ENCODE results near the gene SYTL3. TPM values are rescaled to one million over a fixed set of nuclear protein-coding genes. Genes with fewer than 3 reads are reported as not detected.

Gene SYTL3
- polyA plus RNA-seq, 1 of the 3 experiments (the other 2 are of a cell fraction): 2.3 TPM

DNA sequence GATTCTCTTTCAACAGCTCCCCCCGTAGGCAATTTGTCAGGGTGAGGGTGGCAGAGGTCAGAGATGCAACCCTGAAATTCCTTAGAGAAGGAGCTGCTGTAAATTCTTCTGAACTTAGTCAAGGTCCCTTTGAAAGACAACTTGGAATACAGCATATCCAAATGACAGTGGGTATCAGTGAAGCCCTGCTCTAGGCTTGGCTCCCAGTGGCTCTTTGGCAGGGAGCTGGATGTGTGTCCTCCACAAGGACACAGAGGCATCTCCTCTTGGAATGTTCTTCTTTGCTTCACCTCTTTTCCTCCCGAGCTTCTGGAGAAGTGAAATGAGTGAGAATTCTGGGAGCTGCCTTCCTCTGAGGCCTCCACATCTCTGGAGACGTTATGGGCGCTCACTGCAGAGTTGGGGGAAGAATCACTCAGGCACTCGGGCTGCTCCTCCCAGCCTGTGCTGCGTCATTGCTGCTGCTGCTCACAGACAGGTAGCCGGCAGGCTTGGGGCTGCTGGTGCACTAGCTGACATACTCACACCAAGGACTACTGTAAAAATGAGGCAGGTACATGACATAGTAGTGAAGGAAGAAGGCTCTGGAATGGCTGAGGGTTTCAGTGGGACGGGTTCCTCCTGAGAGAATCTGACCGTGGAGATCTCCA is 39.4 kb upstream of the SYTL3 start:
- Histone ChIP-seq H4K20me1 (ENCODE audit: insufficient read depth) (no peaks in the 10 kb centered on the region), H2AFZ (ENCODE audit: low read depth) (no peak overlapping the region), H3K4me2 (no peak overlapping the region), H3K79me2 (ENCODE audit: insufficient read depth) (no peaks in the 10 kb centered on the region; the same call in 1 of the 2 replicates), H3K9me2 (no peaks in the 10 kb centered on the region), H3K27me3 (ENCODE audit: insufficient read depth) (no peaks in the 10 kb centered on the region), H3K36me3 (replicated peaks in 1 of 2; ENCODE audit: control insufficient read depth in 1 of 2, insufficient read depth in 2 of 2, low read length in 1 of 2) (peaks cover 58 to 63% of the 10 kb centered on the region in 2 experiments), H3K4me3 (ENCODE audit: low read depth in 2 of 2, low read length in 1 of 2) (no peak overlapping the region), H3F3A (replicated peaks; ENCODE audit: insufficient read depth) (no peaks in the 10 kb centered on the region), H3K4me1 (ENCODE audit: control insufficient read depth in 1 of 2, insufficient read depth in 2 of 2, low read depth in 1 of 2, low read length in 1 of 2) (peaks cover 0 to 14% of the 10 kb centered on the region in 2 experiments; a peak in 2 of 4 replicates), H3K27ac (ENCODE audit: low read depth in 2 of 2, low read length in 1 of 2) (no peak overlapping the region), H3K9ac (no peak overlapping the region), H3K9me3 (no peaks in the 10 kb centered on the region)
- TF ChIP-seq POLR2AphosphoS5 (IDR thresholded peaks at IDR 0.05; ENCODE audit: low read depth, low read length) (no peak), JUND (IDR thresholded peaks at IDR 0.05) (no peak), CHD2 (IDR thresholded peaks at IDR 0.05; ENCODE audit: low read length, partially characterized antibody) (no peak)
- TF ChIP-seq, protein P1, sequence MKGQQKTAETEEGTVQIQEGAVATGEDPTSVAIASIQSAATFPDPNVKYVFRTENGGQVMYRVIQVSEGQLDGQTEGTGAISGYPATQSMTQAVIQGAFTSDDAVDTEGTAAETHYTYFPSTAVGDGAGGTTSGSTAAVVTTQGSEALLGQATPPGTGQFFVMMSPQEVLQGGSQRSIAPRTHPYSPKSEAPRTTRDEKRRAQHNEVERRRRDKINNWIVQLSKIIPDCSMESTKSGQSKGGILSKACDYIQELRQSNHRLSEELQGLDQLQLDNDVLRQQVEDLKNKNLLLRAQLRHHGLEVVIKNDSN (IDR thresholded peaks at IDR 0.05; ENCODE audit: borderline replicate concordance, low read depth): no peak
- TF ChIP-seq, protein P2, sequence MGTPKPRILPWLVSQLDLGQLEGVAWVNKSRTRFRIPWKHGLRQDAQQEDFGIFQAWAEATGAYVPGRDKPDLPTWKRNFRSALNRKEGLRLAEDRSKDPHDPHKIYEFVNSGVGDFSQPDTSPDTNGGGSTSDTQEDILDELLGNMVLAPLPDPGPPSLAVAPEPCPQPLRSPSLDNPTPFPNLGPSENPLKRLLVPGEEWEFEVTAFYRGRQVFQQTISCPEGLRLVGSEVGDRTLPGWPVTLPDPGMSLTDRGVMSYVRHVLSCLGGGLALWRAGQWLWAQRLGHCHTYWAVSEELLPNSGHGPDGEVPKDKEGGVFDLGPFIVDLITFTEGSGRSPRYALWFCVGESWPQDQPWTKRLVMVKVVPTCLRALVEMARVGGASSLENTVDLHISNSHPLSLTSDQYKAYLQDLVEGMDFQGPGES (IDR thresholded peaks at IDR 0.05; ENCODE audit: low read depth, low read length): no peak
- ChIA-PET POLR2A (no interaction called here), CTCF (interaction anchor here (0.8 to 1.0 kb wide), 4 partner anchors 11 to 407 kb away, joined by 3 to 4 read pairs (median 3); no protein-coding TSS in a partner anchor)
- DNase-seq: no peak
- WGBS (ENCODE audit: low lambda C conversion rate): 76% methylated on average over 7 of the region's 9 CpGs

DNA sequence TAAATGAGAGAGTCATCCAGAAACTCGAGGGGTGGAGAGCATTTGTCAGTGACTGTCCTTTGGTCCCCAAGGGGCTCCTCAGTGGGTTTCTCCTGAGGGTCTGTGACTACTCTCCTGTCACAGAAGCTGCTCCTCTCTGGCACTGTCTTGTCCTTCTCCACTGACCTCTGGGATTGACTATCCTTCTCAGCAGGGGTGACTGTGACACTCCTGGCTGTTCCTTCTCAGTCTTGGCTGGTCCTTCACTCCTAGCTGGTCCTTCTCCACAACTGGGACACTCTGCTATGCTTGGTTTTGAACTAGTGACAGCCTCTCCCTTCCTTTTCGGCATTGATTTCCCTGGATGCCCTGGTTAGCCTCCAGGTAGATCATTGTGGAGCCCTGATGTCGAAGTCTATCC is 38.8 kb upstream of the SYTL3 start:
- Histone ChIP-seq H3K27me3 (ENCODE audit: insufficient read depth) (no peaks in the 10 kb centered on the region), H3K9me3 (peaks cover 4% of the 10 kb centered on the region; the same call in 1 of the 2 replicates), H3K36me3 (replicated peaks in 1 of 2; ENCODE audit: control insufficient read depth in 1 of 2, insufficient read depth in 2 of 2, low read length in 1 of 2) (peaks cover 57 to 60% of the 10 kb centered on the region in 2 experiments), H3F3A (replicated peaks; ENCODE audit: insufficient read depth) (no peaks in the 10 kb centered on the region), H3K4me2 (no peak overlapping the region), H3K27ac (ENCODE audit: low read depth in 2 of 2, low read length in 1 of 2) (no peak overlapping the region), H3K4me1 (ENCODE audit: control insufficient read depth in 1 of 2, insufficient read depth in 2 of 2, low read depth in 1 of 2, low read length in 1 of 2) (peaks cover 0 to 14% of the 10 kb centered on the region in 2 experiments; a peak in 2 of 4 replicates), H2AFZ (ENCODE audit: low read depth) (no peak overlapping the region), H3K9me2 (no peaks in the 10 kb centered on the region), H3K4me3 (ENCODE audit: low read depth in 2 of 2, low read length in 1 of 2) (no peak overlapping the region), H4K20me1 (ENCODE audit: insufficient read depth) (no peaks in the 10 kb centered on the region), H3K9ac (no peak overlapping the region), H3K79me2 (ENCODE audit: insufficient read depth) (no peaks in the 10 kb centered on the region; the same call in 1 of the 2 replicates)
- no peak for DNase-seq
- POLR2A ChIA-PET: interaction anchor here (2.0 kb wide), 1 partner anchor 10 kb away, joined by 8 read pairs; no protein-coding TSS in a partner anchor
- TF ChIP-seq, protein P3, sequence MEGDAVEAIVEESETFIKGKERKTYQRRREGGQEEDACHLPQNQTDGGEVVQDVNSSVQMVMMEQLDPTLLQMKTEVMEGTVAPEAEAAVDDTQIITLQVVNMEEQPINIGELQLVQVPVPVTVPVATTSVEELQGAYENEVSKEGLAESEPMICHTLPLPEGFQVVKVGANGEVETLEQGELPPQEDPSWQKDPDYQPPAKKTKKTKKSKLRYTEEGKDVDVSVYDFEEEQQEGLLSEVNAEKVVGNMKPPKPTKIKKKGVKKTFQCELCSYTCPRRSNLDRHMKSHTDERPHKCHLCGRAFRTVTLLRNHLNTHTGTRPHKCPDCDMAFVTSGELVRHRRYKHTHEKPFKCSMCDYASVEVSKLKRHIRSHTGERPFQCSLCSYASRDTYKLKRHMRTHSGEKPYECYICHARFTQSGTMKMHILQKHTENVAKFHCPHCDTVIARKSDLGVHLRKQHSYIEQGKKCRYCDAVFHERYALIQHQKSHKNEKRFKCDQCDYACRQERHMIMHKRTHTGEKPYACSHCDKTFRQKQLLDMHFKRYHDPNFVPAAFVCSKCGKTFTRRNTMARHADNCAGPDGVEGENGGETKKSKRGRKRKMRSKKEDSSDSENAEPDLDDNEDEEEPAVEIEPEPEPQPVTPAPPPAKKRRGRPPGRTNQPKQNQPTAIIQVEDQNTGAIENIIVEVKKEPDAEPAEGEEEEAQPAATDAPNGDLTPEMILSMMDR (IDR thresholded peaks at IDR 0.05): no peak
- TF ChIP-seq JUND (IDR thresholded peaks at IDR 0.05) (no peak), ELF1 (IDR thresholded peaks at IDR 0.05) (no peak)
- 94% methylated on average over 3 of the region's 3 CpGs for WGBS (ENCODE audit: low lambda C conversion rate)
- CTCF ChIA-PET: interaction anchor here (0.8 to 1.4 kb wide), 2 partner anchors 93 to 407 kb away, joined by 3 to 4 read pairs; no protein-coding TSS in a partner anchor
